ENCODE data around the gene MYOT. TPM values are rescaled to one million over a fixed set of nuclear protein-coding genes. Genes with fewer than 3 reads are reported as not detected.

Gene MYOT
- total and polyA plus RNA-seq, 9 donors: 0.23 to 2.2 (median 1.1) TPM; not detected in 2

DNA sequence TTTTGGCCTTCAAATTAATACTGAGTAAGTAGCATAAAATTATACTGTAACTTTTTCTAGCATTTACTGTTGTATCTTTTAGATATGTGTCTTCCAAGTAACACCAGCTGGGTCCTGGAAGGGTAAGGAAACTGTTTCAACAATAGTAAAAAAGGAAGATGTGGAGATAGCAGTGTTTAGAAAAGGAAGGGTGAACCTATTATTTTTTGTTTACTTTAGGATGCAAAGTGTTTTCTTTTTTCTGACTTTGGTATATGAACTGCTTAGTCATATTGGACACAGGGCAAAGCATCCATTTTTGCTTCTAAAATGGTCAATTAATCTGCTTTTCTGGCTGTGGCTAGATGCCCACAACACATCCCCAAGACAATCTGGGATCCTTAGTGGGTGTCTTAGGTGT is 26.9 kb downstream of the MYOT start:
- TF ChIP-seq EP300 (IDR thresholded peaks at IDR 0.05): no peak
- no peak for TF ChIP-seq POLR2A (IDR thresholded peaks at IDR 0.05)
- no peak for TF ChIP-seq CTCF (IDR thresholded peaks at IDR 0.05)
- H3K36me3 ChIP-seq: no peaks in the 10 kb centered on the region
- no peak for DNase-seq
- H3K4me1 ChIP-seq (ENCODE audit: insufficient read depth): peaks cover 2% of the 10 kb centered on the region
- no peaks in the 10 kb centered on the region for H3K27me3 ChIP-seq
- H3K27ac ChIP-seq: no peak overlapping the region
- no peaks in the 10 kb centered on the region for H3K9me3 ChIP-seq
- intact Hi-C loops (cut with DNase I): no loop called here
- H3K4me3 ChIP-seq: no peak overlapping the region

- TF ChIP-seq CTCF (IDR thresholded peaks at IDR 0.05): no peak
- TF ChIP-seq POLR2A (IDR thresholded peaks at IDR 0.05): no peak
- no peak for TF ChIP-seq EP300 (IDR thresholded peaks at IDR 0.05)
- 80 to 97% (median 95%) methylated on average over 3 of the region's 3 CpGs for WGBS, 3 donors
- no peak overlapping the region for H3K4me3 ChIP-seq
- H3K27me3 ChIP-seq: no peaks in the 10 kb centered on the region
- DNase-seq: no peak
- intact Hi-C loops (cut with DNase I): no loop called here
- H3K4me1 ChIP-seq (ENCODE audit: insufficient read depth): no peaks in the 10 kb centered on the region
- H3K27ac ChIP-seq: no peak overlapping the region
- no peaks in the 10 kb centered on the region for H3K9me3 ChIP-seq
- H3K36me3 ChIP-seq: no peaks in the 10 kb centered on the region
Observed at GRCh38 chr5:137896560-137896959, 28.9 kb downstream of the MYOT start.

DNA sequence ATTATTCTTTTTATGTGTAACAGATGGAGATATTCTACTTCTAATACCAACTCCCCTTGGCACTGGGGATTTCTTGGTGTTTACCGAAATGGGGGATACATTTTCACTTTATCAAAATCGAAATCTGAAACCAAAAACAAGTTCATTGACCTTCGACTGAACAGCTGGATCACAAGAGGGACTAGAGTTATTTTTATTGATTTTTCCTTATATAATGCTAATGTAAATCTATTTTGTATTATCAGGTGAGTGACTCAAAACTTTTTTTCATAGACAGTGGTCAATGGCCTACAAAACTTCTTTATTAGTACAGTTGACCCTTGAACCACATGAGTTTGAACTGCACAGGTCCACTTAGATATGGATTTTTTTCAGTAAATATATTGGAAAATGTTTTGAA is 31.8 kb downstream of the MYOT start:
- Histone ChIP-seq H3K27me3 (no peaks in the 10 kb centered on the region), H3K9me3 (no peaks in the 10 kb centered on the region), H3K36me3 (no peaks in the 10 kb centered on the region), H3K4me1 (ENCODE audit: insufficient read depth) (no peaks in the 10 kb centered on the region), H3K27ac (no peak overlapping the region), H3K4me3 (no peak overlapping the region)
- intact Hi-C loops (cut with DNase I): no loop called here
- 89 to 91% (median 89%) methylated on average over 3 of the region's 3 CpGs for WGBS, 3 donors
- TF ChIP-seq POLR2A (IDR thresholded peaks at IDR 0.05): no peak
- TF ChIP-seq CTCF (IDR thresholded peaks at IDR 0.05): no peak
- no peak for TF ChIP-seq EP300 (IDR thresholded peaks at IDR 0.05)
- no peak for DNase-seq

- Histone ChIP-seq H3K9me3 (no peaks in the 10 kb centered on the region), H3K27me3 (no peaks in the 10 kb centered on the region), H3K4me1 (ENCODE audit: insufficient read depth) (no peaks in the 10 kb centered on the region), H3K4me3 (no peak overlapping the region), H3K27ac (no peak overlapping the region), H3K36me3 (no peaks in the 10 kb centered on the region)
- TF ChIP-seq POLR2A (IDR thresholded peaks at IDR 0.05) (no peak), EP300 (IDR thresholded peaks at IDR 0.05) (no peak), CTCF (IDR thresholded peaks at IDR 0.05) (no peak)
- DNase-seq: no peak
- intact Hi-C loops (cut with DNase I): no loop called here
- WGBS, 3 donors: 82 to 85% (median 84%) methylated on average over 5 of the region's 5 CpGs
Observed at GRCh38 chr5:137901011-137901817, 33.6 kb downstream of the MYOT start.

Data from ovary (tissue), 9 donors.